K562 (cell line): ENCODE results near the gene CSNK1G2. TPM values are rescaled to one million over a fixed set of nuclear protein-coding genes. Genes with fewer than 3 reads are reported as not detected.
A peak's percentile ranks its signal among the peaks of the same experiment; 100 is the strongest.

ENCODE experiments used
- DNMT1 ChIP-seq: fragments of 450-650 bp; IDR thresholded peaks from 2 replicates; pipeline ENCODE4 v1.6.1; 2016; ENCODE audit warnings: antibody characterized with exemption, mild to moderate bottlenecking
- GABPB1 ChIP-seq: sonication (generic); formaldehyde crosslinking; IDR thresholded peaks from 2 replicates; pipeline ENCODE4 v1.8.0; 2022; ENCODE audit warnings: mild to moderate bottlenecking, missing genetic modification reagents
- HMGN3 ChIP-seq: IDR thresholded peaks from 2 replicates; pipeline ENCODE4 v1.6.1; 2011; ENCODE audit warnings: borderline replicate concordance, low read depth, mild to moderate bottlenecking, mixed read lengths, low read length; ENCODE audit not compliant: insufficient read length; ENCODE audit errors: extremely low read depth
- MAFK ChIP-seq: IDR thresholded peaks from 2 replicates; pipeline ENCODE4 v1.6.1; 2011; ENCODE audit warnings: low read length, improper control_type of control experiment
- MBD1 ChIP-seq: fragments of 250-450 bp; sonication (Bioruptor Pico); IDR thresholded peaks from 2 replicates; pipeline ENCODE4 v1.8.0; 2022; ENCODE audit warnings: inconsistent platforms
- MLLT1 ChIP-seq, 2 experiments: fragments of 450-650 bp; IDR thresholded peaks; 2 replicates each; pipeline ENCODE4 v1.6.1; 2016
- NR3C1 ChIP-seq: sonication (generic); formaldehyde crosslinking; IDR thresholded peaks from 2 replicates; pipeline ENCODE4 v1.8.1; 2022; ENCODE audit warnings: missing genetic modification reagents
- PHTF2 ChIP-seq: fragments of 250-450 bp; sonication (Bioruptor Pico); IDR thresholded peaks from 2 replicates; pipeline ENCODE4 v1.5.0; 2021; ENCODE audit warnings: mild to moderate bottlenecking
- PPARD ChIP-seq: fragments of 250-450 bp; sonication (Bioruptor Pico); IDR thresholded peaks from 2 replicates; pipeline ENCODE4 v1.8.0; 2022; ENCODE audit warnings: inconsistent platforms, mild to moderate bottlenecking, moderate library complexity
- SAFB ChIP-seq: fragments of 200-400 bp; formaldehyde crosslinking; IDR thresholded peaks from 2 replicates; pipeline ENCODE4 v1.6.1; 2017; ENCODE audit warnings: low read depth, low read length, borderline replicate concordance
- TBP ChIP-seq: optimal IDR thresholded peaks from 2 replicates; pipeline ENCODE3; 2011; ENCODE audit warnings: low read depth, low read length, improper control_type of control experiment
- ZNF197 ChIP-seq: fragments of 200-800 bp; sonication (Bioruptor generic); IDR thresholded peaks from 2 replicates; pipeline ENCODE4 v1.6.1; 2016; ENCODE audit warnings: low read depth, missing genetic modification characterization, missing compliant biosample characterization
- polyA plus RNA-seq, 8 experiments: library from polyadenylated mRNA; depleted of rRNA in 4 of 8; stranded (reverse) in 5 of 8; unstranded in 3 of 8; fragments of >200 nt; fragmentation: Nextera tagmentation in 2 of 8; fragmentation: Illumina TruSeq in 1 of 8; extraction: Ambion mirVana in 2 of 8; extraction: Trizol in 1 of 8; gene quantifications; 2 replicates each; pipeline versions ENCODE4 v1.2.1 to v1.2.3, GENCODE V29; 2011 to 2014; ENCODE audit warnings: inconsistent platforms in 1 of 8, missing spikeins in 1 of 8
- total RNA-seq, 7 experiments: library from RNA; depleted of rRNA in 6 of 7; stranded (reverse); fragments of >200 nt in 6 of 7; fragmentation: Illumina TruSeq in 2 of 7; extraction: Trizol in 2 of 7; gene quantifications; 2 replicates each; pipeline versions ENCODE4 v1.2.1 to v1.2.3, GENCODE V29; 2011 to 2021; ENCODE audit warnings: low replicate concordance in 1 of 7
- TF ChIP-seq, protein P1 (sequence below): fragments of 200-800 bp; sonication (Bioruptor generic); IDR thresholded peaks from 2 replicates; pipeline ENCODE4 v1.6.1; 2016; ENCODE audit warnings: missing genetic modification characterization, missing compliant biosample characterization
- TF ChIP-seq, protein P2 (sequence below): fragments of 450-650 bp; conservative IDR thresholded peaks from 2 replicates; pipeline ENCODE4 v1.6.1; 2016; ENCODE audit warnings: missing genetic modification characterization, low read depth, mild to moderate bottlenecking, missing compliant biosample characterization, moderate library complexity

CSNK1G2 gene
- total and polyA plus RNA-seq, 9 of the 15 experiments (the other 6 are each of a cell fraction or from before 2014, with no cell fraction given), result 0.48 to 119 (median 49.5) TPM

DNA sequence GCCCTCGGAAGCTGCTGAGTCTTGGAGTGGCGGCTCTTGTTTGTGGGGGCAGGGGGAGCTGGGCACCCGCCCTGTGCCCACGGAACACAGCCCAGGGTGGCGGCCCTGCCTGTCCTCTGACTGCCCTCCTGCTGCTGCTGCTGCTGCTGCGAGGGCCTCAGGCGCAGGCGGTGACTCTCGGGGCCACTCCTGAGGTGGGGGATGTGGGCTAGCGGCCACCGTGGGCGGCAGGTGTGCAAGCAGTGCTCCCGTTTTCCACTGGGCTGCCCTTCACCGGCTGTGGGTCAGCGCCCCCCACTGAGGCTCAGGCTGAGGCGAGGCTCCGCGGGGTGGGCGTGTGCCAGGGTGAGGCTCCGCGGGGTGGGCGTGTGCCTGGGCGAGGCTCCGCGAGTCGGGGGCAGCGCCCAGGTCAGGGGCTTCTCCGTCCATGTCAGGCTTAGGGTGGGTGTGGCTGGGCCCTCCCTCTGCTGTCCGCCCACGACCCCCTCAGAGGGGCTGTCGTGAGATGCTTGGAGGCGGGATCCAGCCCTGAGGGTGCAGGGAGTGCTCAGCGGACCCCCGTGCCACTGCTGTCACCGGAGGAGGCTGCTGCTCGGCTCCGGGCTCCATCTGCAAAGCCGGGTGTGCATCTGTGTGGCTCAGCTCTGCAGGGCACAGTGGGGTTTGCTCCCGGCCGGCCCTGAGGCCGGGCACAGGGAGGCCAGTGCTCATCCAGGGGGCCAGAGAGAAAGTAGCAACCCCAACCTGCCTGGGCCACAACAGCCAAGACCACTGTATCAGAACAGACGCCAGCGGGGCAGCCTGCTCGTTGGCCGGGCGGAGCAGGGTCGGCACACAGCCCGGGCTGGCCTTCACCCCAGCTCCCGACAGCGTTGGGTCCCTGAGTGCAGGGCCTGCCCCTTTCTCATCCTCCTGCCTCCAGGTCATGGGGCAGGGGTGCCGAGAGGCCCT lies 14.5 kb downstream of the CSNK1G2 start (continued):
- TF ChIP-seq, protein P1, sequence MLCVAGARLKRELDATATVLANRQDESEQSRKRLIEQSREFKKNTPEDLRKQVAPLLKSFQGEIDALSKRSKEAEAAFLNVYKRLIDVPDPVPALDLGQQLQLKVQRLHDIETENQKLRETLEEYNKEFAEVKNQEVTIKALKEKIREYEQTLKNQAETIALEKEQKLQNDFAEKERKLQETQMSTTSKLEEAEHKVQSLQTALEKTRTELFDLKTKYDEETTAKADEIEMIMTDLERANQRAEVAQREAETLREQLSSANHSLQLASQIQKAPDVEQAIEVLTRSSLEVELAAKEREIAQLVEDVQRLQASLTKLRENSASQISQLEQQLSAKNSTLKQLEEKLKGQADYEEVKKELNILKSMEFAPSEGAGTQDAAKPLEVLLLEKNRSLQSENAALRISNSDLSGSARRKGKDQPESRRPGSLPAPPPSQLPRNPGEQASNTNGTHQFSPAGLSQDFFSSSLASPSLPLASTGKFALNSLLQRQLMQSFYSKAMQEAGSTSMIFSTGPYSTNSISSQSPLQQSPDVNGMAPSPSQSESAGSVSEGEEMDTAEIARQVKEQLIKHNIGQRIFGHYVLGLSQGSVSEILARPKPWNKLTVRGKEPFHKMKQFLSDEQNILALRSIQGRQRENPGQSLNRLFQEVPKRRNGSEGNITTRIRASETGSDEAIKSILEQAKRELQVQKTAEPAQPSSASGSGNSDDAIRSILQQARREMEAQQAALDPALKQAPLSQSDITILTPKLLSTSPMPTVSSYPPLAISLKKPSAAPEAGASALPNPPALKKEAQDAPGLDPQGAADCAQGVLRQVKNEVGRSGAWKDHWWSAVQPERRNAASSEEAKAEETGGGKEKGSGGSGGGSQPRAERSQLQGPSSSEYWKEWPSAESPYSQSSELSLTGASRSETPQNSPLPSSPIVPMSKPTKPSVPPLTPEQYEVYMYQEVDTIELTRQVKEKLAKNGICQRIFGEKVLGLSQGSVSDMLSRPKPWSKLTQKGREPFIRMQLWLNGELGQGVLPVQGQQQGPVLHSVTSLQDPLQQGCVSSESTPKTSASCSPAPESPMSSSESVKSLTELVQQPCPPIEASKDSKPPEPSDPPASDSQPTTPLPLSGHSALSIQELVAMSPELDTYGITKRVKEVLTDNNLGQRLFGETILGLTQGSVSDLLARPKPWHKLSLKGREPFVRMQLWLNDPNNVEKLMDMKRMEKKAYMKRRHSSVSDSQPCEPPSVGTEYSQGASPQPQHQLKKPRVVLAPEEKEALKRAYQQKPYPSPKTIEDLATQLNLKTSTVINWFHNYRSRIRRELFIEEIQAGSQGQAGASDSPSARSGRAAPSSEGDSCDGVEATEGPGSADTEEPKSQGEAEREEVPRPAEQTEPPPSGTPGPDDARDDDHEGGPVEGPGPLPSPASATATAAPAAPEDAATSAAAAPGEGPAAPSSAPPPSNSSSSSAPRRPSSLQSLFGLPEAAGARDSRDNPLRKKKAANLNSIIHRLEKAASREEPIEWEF, result no peak
- TF ChIP-seq, protein P2, sequence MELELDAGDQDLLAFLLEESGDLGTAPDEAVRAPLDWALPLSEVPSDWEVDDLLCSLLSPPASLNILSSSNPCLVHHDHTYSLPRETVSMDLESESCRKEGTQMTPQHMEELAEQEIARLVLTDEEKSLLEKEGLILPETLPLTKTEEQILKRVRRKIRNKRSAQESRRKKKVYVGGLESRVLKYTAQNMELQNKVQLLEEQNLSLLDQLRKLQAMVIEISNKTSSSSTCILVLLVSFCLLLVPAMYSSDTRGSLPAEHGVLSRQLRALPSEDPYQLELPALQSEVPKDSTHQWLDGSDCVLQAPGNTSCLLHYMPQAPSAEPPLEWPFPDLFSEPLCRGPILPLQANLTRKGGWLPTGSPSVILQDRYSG (tag), result no peak
- TF ChIP-seq DNMT1 (no peak), MLLT1 (IDR thresholded peaks at IDR 0.05) (no peak), SAFB (no peak), ZNF197 (CRISPR knock-in tag) (no peak), MBD1 (no peak), PPARD (no peak), GABPB1 (CRISPR knock-in tag) (no peak), NR3C1 (CRISPR knock-in tag) (no peak), MAFK (no peak), PHTF2 (CRISPR knock-in tag) (no peak), TBP (no peak), HMGN3 (peak; percentile 38)
